MCF 10A (cell line): Measurements from ENCODE around the gene UBN2. TPM values are rescaled to one million over a fixed set of nuclear protein-coding genes. Genes with fewer than 3 reads are reported as not detected.

Source experiments
- BruUV-seq: library from RNA; stranded (reverse); fragments of 400-500 nt; replicated peaks from 2 replicates; lab custom pipeline; 2021; lab: Mats Ljungman, UMichigan
- CTCF ChIA-PET: fragments of 300-600 bp; sonication (Branson Sonifier 250); formaldehyde crosslinking; extraction: SDS; loops from one replicate; lab custom pipeline; 2021; ENCODE audit warnings: antibody characterized with exemption, inconsistent platforms; lab: Yijun Ruan, JAX
- POLR2A ChIA-PET: fragments of 300-600, 350-650 bp; sonication (Branson Sonifier 250); formaldehyde crosslinking; extraction: SDS; loops from one replicate; lab custom pipeline; 2020; ENCODE audit warnings: antibody characterized with exemption, inconsistent platforms; lab: Yijun Ruan, JAX
- DNase-seq: peaks from one replicate; pipeline ENCODE4 v3.0.0-alpha.2; 2018; ENCODE audit not compliant: unreplicated experiment
- H3K27ac Mint-ChIP-seq: one replicate; pipeline ENCODE4 v1.8.0; 2022; ENCODE audit warnings: mild to moderate bottlenecking, low read depth, mixed read lengths; ENCODE audit not compliant: unreplicated experiment
- H3K27me3 Mint-ChIP-seq: one replicate; pipeline ENCODE4 v1.8.0; 2022; ENCODE audit warnings: mixed read lengths; ENCODE audit not compliant: insufficient read depth, unreplicated experiment
- H3K36me3 Mint-ChIP-seq: one replicate; pipeline ENCODE4 v1.8.0; 2022; ENCODE audit warnings: mild to moderate bottlenecking, moderate library complexity, mixed read lengths; ENCODE audit not compliant: insufficient read depth, unreplicated experiment
- H3K4me1 Mint-ChIP-seq: one replicate; pipeline ENCODE4 v1.8.0; 2022; ENCODE audit warnings: mixed read lengths; ENCODE audit not compliant: insufficient read depth, unreplicated experiment
- H3K4me3 Mint-ChIP-seq: one replicate; pipeline ENCODE4 v1.8.0; 2022; ENCODE audit warnings: mild to moderate bottlenecking, moderate library complexity, mixed read lengths; ENCODE audit not compliant: unreplicated experiment
- H3K9me3 Mint-ChIP-seq: one replicate; pipeline ENCODE4 v1.8.0; 2022; ENCODE audit warnings: mixed read lengths; ENCODE audit not compliant: unreplicated experiment
- intact Hi-C: fragments of 100-400 bp; cut with micrococcal nuclease; formaldehyde crosslinking; loops from 2 replicates; pipeline ENCODE4 v1.14.1; 2022
- total RNA-seq: library from RNA; stranded (reverse); gene quantifications from 2 replicates; pipeline ENCODE4 v1.2.3, GENCODE V29; 2022
- TF ChIP-seq, protein P1 (sequence below): fragments of 200-600 bp; IDR thresholded peaks from one replicate; pipeline ENCODE4 v1.8.0; 2022; ENCODE audit warnings: antibody characterized with exemption, mild to moderate bottlenecking; ENCODE audit not compliant: unreplicated experiment

The UBN2 gene
- total RNA-seq, 1 experiment from 2014 or later: 18.7 TPM

DNA sequence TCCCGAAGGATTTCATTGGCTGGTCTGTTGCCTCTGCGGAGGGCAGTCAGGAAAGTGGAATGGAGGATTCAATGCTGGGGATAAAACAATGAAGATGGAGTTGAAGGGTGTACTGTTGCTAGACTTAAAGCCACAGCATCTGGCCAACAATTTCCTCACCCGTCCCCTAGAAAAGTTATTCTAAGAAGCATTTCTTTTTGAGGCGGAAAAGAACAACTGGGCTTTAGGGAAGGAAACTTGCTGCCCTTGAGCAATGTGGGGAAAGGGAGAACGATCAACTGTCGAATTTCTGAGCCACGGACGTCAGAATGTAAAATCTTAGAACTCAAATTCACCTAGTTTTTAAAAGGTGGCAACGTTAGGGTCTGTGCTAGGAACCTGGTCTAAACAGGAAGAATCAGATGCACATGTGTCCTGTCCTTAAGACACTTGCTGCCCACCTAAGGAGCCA lies 110.8 kb downstream of the UBN2 start:
- Mint-ChIP-seq H3K4me3 (peak overlapping the region; percentile 94), H3K27ac (peak overlapping the region; percentile 99), H3K36me3 (peaks cover 55% of the 10 kb centered on the region), H3K9me3 (peaks cover 8% of the 10 kb centered on the region), H3K4me1 (peaks cover 6% of the 10 kb centered on the region), H3K27me3 (no peaks in the 10 kb centered on the region)
- intact Hi-C loops: loop anchor here (2.0 to 10.0 kb wide), 2 partner anchors 109 to 237 kb away; partner anchors contain the start of gene ZC3HAV1
- TF ChIP-seq, protein P1, sequence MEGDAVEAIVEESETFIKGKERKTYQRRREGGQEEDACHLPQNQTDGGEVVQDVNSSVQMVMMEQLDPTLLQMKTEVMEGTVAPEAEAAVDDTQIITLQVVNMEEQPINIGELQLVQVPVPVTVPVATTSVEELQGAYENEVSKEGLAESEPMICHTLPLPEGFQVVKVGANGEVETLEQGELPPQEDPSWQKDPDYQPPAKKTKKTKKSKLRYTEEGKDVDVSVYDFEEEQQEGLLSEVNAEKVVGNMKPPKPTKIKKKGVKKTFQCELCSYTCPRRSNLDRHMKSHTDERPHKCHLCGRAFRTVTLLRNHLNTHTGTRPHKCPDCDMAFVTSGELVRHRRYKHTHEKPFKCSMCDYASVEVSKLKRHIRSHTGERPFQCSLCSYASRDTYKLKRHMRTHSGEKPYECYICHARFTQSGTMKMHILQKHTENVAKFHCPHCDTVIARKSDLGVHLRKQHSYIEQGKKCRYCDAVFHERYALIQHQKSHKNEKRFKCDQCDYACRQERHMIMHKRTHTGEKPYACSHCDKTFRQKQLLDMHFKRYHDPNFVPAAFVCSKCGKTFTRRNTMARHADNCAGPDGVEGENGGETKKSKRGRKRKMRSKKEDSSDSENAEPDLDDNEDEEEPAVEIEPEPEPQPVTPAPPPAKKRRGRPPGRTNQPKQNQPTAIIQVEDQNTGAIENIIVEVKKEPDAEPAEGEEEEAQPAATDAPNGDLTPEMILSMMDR: no peak
- no peak for DNase-seq
- TSS peak; percentile 48 for BruUV-seq
- ChIA-PET POLR2A (interaction anchor here (0.9 to 3.3 kb wide), 3 partner anchors 13 to 836 kb away, joined by 3 to 18 read pairs (median 14); partner anchors contain the start of gene LUC7L2), CTCF (no interaction called here)

DNA sequence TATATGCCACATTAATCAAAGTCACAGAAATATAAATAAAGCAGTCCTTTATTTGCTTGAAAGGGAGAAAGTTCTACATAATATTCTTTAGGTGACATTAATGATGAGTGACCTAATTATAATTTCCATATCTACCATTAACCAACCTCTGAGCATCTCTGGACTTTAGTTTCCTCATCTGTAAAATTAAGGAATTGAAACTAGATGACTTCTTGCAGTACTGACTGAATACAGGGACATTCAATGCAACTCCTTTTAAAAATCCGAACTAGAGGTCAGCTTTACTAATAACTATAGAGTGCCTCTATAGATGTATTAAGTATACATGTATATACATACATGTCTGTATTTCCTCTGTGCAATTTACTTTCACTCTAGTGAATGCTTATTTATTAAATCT lies 114.0 kb downstream of the UBN2 start:
- POLR2A ChIA-PET: interaction anchor here (1.0 to 3.3 kb wide), 2 partner anchors 10 to 15 kb away, joined by 3 to 14 read pairs; partner anchors contain the start of gene LUC7L2

DNA sequence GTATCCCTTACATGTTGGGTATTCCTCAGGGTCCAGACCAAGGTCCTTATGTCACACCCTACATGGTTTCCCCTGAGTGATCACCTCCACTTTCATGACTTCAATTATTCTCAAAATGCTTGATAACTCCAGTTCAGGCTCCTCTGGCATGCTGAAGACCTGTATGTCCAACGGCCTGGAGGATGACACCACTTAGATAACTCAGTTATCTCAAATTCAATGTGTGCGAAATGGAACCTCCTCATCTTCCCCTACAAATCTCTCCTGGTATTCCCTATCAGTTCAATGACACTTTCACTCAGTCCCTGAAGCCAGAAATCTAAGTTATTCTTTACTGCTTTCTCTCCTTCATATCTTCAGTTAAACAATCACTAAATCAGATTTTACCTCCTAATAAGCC lies 120.0 kb downstream of the UBN2 start:
- TF ChIP-seq, protein P1: no peak
- ChIA-PET POLR2A (interaction anchor here (0.6 to 2.1 kb wide), 3 partner anchors 9 to 231 kb away, joined by 4 to 9 read pairs (median 4); partner anchors contain the start of gene LUC7L2), CTCF (interaction anchor here (1.0 kb wide), 1 partner anchor 91 kb away, joined by 3 read pairs; no protein-coding TSS in a partner anchor)
- Mint-ChIP-seq H3K9me3 (no peaks in the 10 kb centered on the region), H3K27me3 (no peaks in the 10 kb centered on the region), H3K27ac (no peak overlapping the region), H3K36me3 (peaks cover 54% of the 10 kb centered on the region), H3K4me3 (no peak overlapping the region), H3K4me1 (peaks cover 5% of the 10 kb centered on the region)
- intact Hi-C loops: no loop called here
- no TSS peak for BruUV-seq
- DNase-seq: no peak

More for the DNA sequence above, 114.0 kb downstream of the UBN2 start:
- no TSS peak for BruUV-seq
- CTCF ChIA-PET: interaction anchor here (0.5 to 0.6 kb wide), 2 partner anchors 9 to 16 kb away, joined by 3 to 4 read pairs; no protein-coding TSS in a partner anchor
- Mint-ChIP-seq H3K27me3 (no peaks in the 10 kb centered on the region), H3K27ac (no peak overlapping the region), H3K4me3 (no peak overlapping the region), H3K4me1 (peaks cover 6% of the 10 kb centered on the region), H3K9me3 (no peaks in the 10 kb centered on the region), H3K36me3 (peaks cover 70% of the 10 kb centered on the region)
- intact Hi-C loops: loop anchor here (10.0 kb wide), 1 partner anchor 240 kb away; the partner anchor contains the start of gene ZC3HAV1
- TF ChIP-seq, protein P1: no peak
- no peak for DNase-seq

DNA sequence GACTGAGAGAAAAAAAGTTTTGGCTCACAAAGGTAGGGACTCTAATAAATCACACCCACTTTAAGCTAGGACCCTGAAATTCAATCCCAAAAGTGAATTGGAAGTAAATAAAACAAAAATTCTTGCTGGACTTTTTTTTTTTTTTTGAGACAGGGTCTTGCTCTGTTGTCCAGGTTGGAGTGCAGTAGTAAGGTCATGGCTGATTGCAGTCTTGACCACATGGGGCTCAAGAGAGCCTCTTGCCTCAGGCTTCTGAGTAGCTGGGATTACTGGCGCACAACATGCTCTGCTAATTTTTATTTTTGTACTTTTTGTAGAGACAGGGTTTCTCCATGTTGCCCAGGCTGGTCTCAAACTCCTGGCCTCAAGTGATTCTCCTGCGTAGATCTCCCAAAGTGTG lies 123.7 kb downstream of the UBN2 start:
- Mint-ChIP-seq H3K9me3 (no peaks in the 10 kb centered on the region), H3K27ac (no peak overlapping the region), H3K4me1 (peaks cover 18% of the 10 kb centered on the region), H3K4me3 (no peak overlapping the region), H3K27me3 (no peaks in the 10 kb centered on the region), H3K36me3 (peaks cover 49% of the 10 kb centered on the region)
- CTCF ChIA-PET: interaction anchor here (0.6 to 1.2 kb wide), 4 partner anchors 10 to 1217 kb away, joined by 3 to 4 read pairs (median 4); no protein-coding TSS in a partner anchor
- POLR2A ChIA-PET: interaction anchor here (1.6 to 2.6 kb wide), 2 partner anchors 11 to 14 kb away, joined by 7 to 14 read pairs; no protein-coding TSS in a partner anchor
- no TSS peak for BruUV-seq
- no peak for DNase-seq
- TF ChIP-seq, protein P1: no peak
- intact Hi-C loops: no loop called here
